A549 (cell line): ENCODE results near the gene ATXN3L. TPM values are rescaled to one million over a fixed set of nuclear protein-coding genes. Genes with fewer than 3 reads are reported as not detected.

Source experiments
- ATAC-seq, 2 experiments: fragments of 200-7000 bp in 1 of 2; fragments of >200 bp in 1 of 2; cut with Nextera tagmentation in 1 of 2; cut with Tn5 transposase in 1 of 2; 3 replicates each; pipeline versions ENCODE4 v1.8.0 to v1.9.1; 2018 to 2020; ENCODE audit warnings: mild to moderate bottlenecking in 1 of 2, moderate library complexity in 1 of 2
- CTCF ChIA-PET: fragments of 300-600 bp; sonication (Branson Sonifier 250); formaldehyde crosslinking; extraction: SDS; loops from one replicate; lab custom pipeline; 2021; ENCODE audit warnings: antibody characterized with exemption, inconsistent platforms; lab: Yijun Ruan, JAX
- POLR2A ChIA-PET: fragments of 350-600 bp; formaldehyde crosslinking; extraction: SDS; loops from one replicate; lab custom pipeline; 2021; ENCODE audit warnings: antibody characterized with exemption, inconsistent platforms; lab: Yijun Ruan, JAX
- DNase-seq, 2 experiments: peaks; one replicate each; pipeline versions ENCODE4 v3.0.0 to v3.0.0-alpha.2; 2011 to 2016; ENCODE audit warnings: low read depth in 1 of 2, low spot score in 1 of 2
- FAIRE-seq: peaks from 2 replicates; lab custom pipeline; 2011; peaks lifted over from hg19 to GRCh38; lab: Jason Lieb, UNC
- H3K27ac ChIP-seq, 2 experiments: fragments of >200 bp; sonication (Bioruptor Twin); formaldehyde crosslinking; 3 replicates each; pipeline ENCODE4 v1.5.1; 2016 to 2017
- H3K4me1 ChIP-seq: fragments of >200 bp; sonication (Bioruptor Twin); formaldehyde crosslinking; 3 replicates; pipeline ENCODE4 v1.6.1; 2016
- H3K4me2 ChIP-seq: fragments of >200 bp; sonication (Bioruptor Twin); formaldehyde crosslinking; 3 replicates; pipeline ENCODE4 v1.6.1; 2016
- H3K4me3 ChIP-seq: fragments of >200 bp; sonication (Bioruptor Twin); formaldehyde crosslinking; 3 replicates; pipeline ENCODE4 v1.5.1; 2016
- H3K9me3 ChIP-seq: fragments of >200 bp; sonication (Bioruptor Twin); formaldehyde crosslinking; 3 replicates; pipeline ENCODE4 v1.6.1; 2016
- CBX8 ChIP-seq: fragments of 200-600 bp; sonication (generic); IDR thresholded peaks from 2 replicates; pipeline ENCODE4 v1.6.1; 2016
- CEBPB ChIP-seq, 2 experiments: fragments of >200 bp in 1 of 2; sonication (Bioruptor Twin) in 1 of 2; formaldehyde crosslinking in 1 of 2; IDR thresholded peaks; 2 replicates each; pipeline ENCODE4 v1.6.1; 2012 to 2016
- E2F6 ChIP-seq: IDR thresholded peaks from 2 replicates; pipeline ENCODE4 v1.6.1; 2012; ENCODE audit warnings: low read depth, borderline replicate concordance
- ELK1 ChIP-seq: fragments of 150-350 bp; IDR thresholded peaks from 2 replicates; pipeline ENCODE4 v1.6.1; 2014; ENCODE audit warnings: low read depth, mild to moderate bottlenecking, low read length
- ESRRA ChIP-seq: fragments of 150-350 bp; IDR thresholded peaks from 2 replicates; pipeline ENCODE4 v1.6.1; 2014; ENCODE audit warnings: mild to moderate bottlenecking, low read length, borderline replicate concordance
- FOSB ChIP-seq: fragments of 250-450 bp; sonication (Bioruptor Pico); IDR thresholded peaks from 2 replicates; pipeline ENCODE4 v1.5.0; 2020; ENCODE audit warnings: mild to moderate bottlenecking, moderate library complexity
- FOSL2 ChIP-seq, 2 experiments: fragments of 450-650 bp in 1 of 2; fragments of >200 bp in 1 of 2; sonication (Bioruptor Twin) in 1 of 2; formaldehyde crosslinking; IDR thresholded peaks; 2 replicates each; pipeline versions ENCODE4 v1.5.0 to v1.6.1; 2016 to 2020; ENCODE audit warnings: mild to moderate bottlenecking in 1 of 2, moderate library complexity in 1 of 2
- HDAC2 ChIP-seq: fragments of 200-600 bp; sonication (generic); IDR thresholded peaks from 2 replicates; pipeline ENCODE4 v1.6.1; 2016
- HOXA7 ChIP-seq: fragments of 250-450 bp; sonication (Bioruptor Pico); IDR thresholded peaks from 2 replicates; pipeline ENCODE4 v1.5.0; 2020; ENCODE audit warnings: mild to moderate bottlenecking, moderate library complexity
- HOXB5 ChIP-seq: fragments of 250-450 bp; sonication (Bioruptor Pico); IDR thresholded peaks from 2 replicates; pipeline ENCODE4 v1.5.0; 2020; ENCODE audit warnings: mild to moderate bottlenecking, moderate library complexity
- JUN ChIP-seq, 2 experiments: fragments of >200 bp; sonication (Bioruptor Twin); formaldehyde crosslinking; IDR thresholded peaks; 2 replicates in 1 of 2; 3 replicates in 1 of 2; pipeline ENCODE4 v1.6.1; 2016 to 2017
- NPAS2 ChIP-seq: fragments of 250-450 bp; sonication (Bioruptor Pico); IDR thresholded peaks from 2 replicates; pipeline ENCODE4 v1.8.0; 2022; ENCODE audit warnings: mild to moderate bottlenecking, moderate library complexity, borderline replicate concordance
- NR3C1 ChIP-seq: fragments of >200 bp; sonication (Bioruptor Twin); formaldehyde crosslinking; IDR thresholded peaks from 3 replicates; pipeline ENCODE4 v1.6.1; 2017
- PBX3 ChIP-seq: IDR thresholded peaks from 2 replicates; pipeline ENCODE4 v1.6.1; 2012
- RAD21 ChIP-seq, 2 experiments: fragments of >200 bp in 1 of 2; sonication (Bioruptor Twin) in 1 of 2; formaldehyde crosslinking in 1 of 2; IDR thresholded peaks in 1 of 2; conservative IDR thresholded peaks in 1 of 2; 2 replicates in 1 of 2; 3 replicates in 1 of 2; pipeline ENCODE4 v1.6.1; 2012 to 2018; ENCODE audit warnings: inconsistent platforms in 1 of 2
- REST ChIP-seq: fragments of 200-600 bp; sonication (generic); IDR thresholded peaks from 2 replicates; pipeline ENCODE4 v1.6.1; 2016; ENCODE audit warnings: antibody characterized with exemption, mild to moderate bottlenecking, moderate library complexity
- RNF2 ChIP-seq: fragments of 200-600 bp; sonication (generic); IDR thresholded peaks from 2 replicates; pipeline ENCODE4 v1.6.1; 2016; ENCODE audit warnings: low read depth, mild to moderate bottlenecking, antibody characterized with exemption, moderate library complexity, borderline replicate concordance
- TP53 ChIP-seq: fragments of 250-450 bp; sonication (Bioruptor Pico); IDR thresholded peaks from 2 replicates; pipeline ENCODE4 v1.5.0; 2021; ENCODE audit warnings: mild to moderate bottlenecking, moderate library complexity
- ZNF302 ChIP-seq: fragments of 250-450 bp; sonication (Bioruptor Pico); IDR thresholded peaks from 2 replicates; pipeline ENCODE4 v1.9.0; 2021; ENCODE audit warnings: inconsistent platforms, mild to moderate bottlenecking, moderate library complexity
- WGBS: methylation state at CpG from one replicate; pipeline ENCODE4 v1.1.6; 2017; ENCODE audit errors: missing lambda C conversion rate; 5-methylcytosine and 5-hydroxymethylcytosine counted together
- polyA plus RNA-seq, 4 experiments: library from polyadenylated mRNA; depleted of rRNA in 3 of 4; stranded (reverse); fragments of >200 nt; fragmentation: RNase III in 1 of 4; extraction: RNeasy Plus Mini Kit Qiagen cat#74134 plus additional on column Dnase treatment in 1 of 4; gene quantifications; 2 replicates in 3 of 4; 3 replicates in 1 of 4; pipeline ENCODE4 v1.2.3, GENCODE V29; 2011 to 2017

Gene ATXN3L
- polyA plus RNA-seq, 2 of the 4 experiments (the other 2 are of a cell fraction): not detected

GRCh38 chrX:13277539-13277938 lies 42.3 kb downstream of the ATXN3L start:
- Histone ChIP-seq H3K4me3 (no peak overlapping the region), H3K9me3 (no peaks in the 10 kb centered on the region; the same call in 2 of the 3 replicates), H3K27ac (no peak overlapping the region), H3K4me2 (no peak overlapping the region), H3K4me1 (no peaks in the 10 kb centered on the region)
- ChIA-PET CTCF (no interaction called here), POLR2A (no interaction called here)
- ATAC-seq: no peak
- no peak for DNase-seq
- 91% methylated on average over 3 of the region's 3 CpGs for WGBS
- TF ChIP-seq NPAS2 (CRISPR knock-in tag): no peak
- TF ChIP-seq HOXA7 (CRISPR knock-in tag): no peak
- TF ChIP-seq CEBPB (IDR thresholded peaks at IDR 0.05): no peak
- no peak for TF ChIP-seq RAD21 (conservative IDR thresholded peaks at IDR 0.05 in 1 of 2, IDR thresholded peaks at IDR 0.05 in 1 of 2)
- TF ChIP-seq PBX3: no peak
- no peak for TF ChIP-seq E2F6
- TF ChIP-seq FOSB (CRISPR knock-in tag): no peak
- no peak for TF ChIP-seq RNF2
- no peak for TF ChIP-seq CBX8
- TF ChIP-seq TP53: no peak
- TF ChIP-seq ZNF302: no peak
- no peak for TF ChIP-seq ESRRA
- FAIRE-seq: peak; percentile 91

- Histone ChIP-seq H3K4me2 (no peak overlapping the region), H3K4me1 (no peaks in the 10 kb centered on the region), H3K27ac (no peak overlapping the region)
- CTCF ChIA-PET: no interaction called here
- no peak for FAIRE-seq
- DNase-seq: no peak
- TF ChIP-seq REST (no peak), ESRRA (no peak), FOSB (CRISPR knock-in tag) (no peak), JUN (IDR thresholded peaks at IDR 0.05) (no peak), NR3C1 (no peak), HOXB5 (CRISPR knock-in tag) (no peak), FOSL2 (IDR thresholded peaks at IDR 0.05) (no peak), FOSL2 (CRISPR knock-in tag; IDR thresholded peaks at IDR 0.05) (no peak), HDAC2 (no peak), ELK1 (no peak), CBX8 (no peak)
- TF ChIP-seq, all 56 proteins: peak for 0
- Histone ChIP-seq H3K9me3 (no peaks in the 10 kb centered on the region; the same call in 2 of the 3 replicates), H3K4me3 (no peak overlapping the region)
- POLR2A ChIA-PET: no interaction called here
- WGBS: 87% methylated on average over 1 of the region's 1 CpG
- ATAC-seq: no peak
Observed at GRCh38 chrX:13276991-13277390, 42.9 kb downstream of the ATXN3L start.
